Measurements from ENCODE around the gene CLECL1. TPM values are rescaled to one million over a fixed set of nuclear protein-coding genes. Genes with fewer than 3 reads are reported as not detected.

Gene CLECL1
- total and polyA plus RNA-seq, 10 donors: 6.3 to 103 (median 14.5) TPM

DNA sequence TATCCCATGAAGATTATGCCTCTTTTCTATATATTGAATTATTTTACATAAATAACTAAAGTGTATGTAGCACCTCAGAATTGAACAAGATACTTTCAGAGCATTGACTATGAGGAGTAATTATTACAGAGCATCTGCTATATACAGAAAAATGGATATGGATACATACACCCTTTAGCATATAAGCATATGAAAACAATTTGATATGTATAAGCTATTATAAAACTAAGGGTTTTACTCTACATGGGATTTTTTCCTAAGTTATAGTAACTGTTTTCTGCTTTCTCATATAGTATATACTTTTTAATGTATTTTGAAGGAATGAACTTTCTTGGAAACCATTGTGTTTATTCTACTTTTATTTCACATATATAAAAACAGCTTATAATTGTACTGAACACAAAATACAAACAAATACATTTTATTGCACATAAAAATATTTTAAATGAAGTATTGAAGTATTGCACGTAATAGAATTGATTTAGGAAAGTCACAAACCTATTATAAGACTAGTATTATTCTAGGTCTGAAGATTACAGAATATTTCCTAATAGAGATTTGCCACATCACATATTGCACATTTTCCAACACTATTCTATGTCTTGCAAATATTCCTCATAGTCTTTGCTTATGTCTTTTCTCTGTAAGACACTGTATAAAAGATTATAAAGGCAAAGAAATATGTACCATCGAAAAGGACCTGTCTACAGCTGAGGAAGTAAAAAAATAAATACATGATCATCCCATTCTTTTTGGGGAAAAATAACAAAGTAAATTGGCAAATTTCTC is 19.4 kb upstream of the CLECL1 start:
- Histone ChIP-seq H3K36me3 (peaks cover 0 to 53% (median 23%) of the 10 kb centered on the region in 6 donors), H3K4me3 (no peak overlapping the region), H3K27ac (peak overlapping the region in 3 of 8 donors; percentile 6 to 61 (median 59)), H3K4me1 (peaks cover 9 to 90% (median 53%) of the 10 kb centered on the region in 6 donors), H3K27me3 (replicated peaks in 1 of 7) (no peaks in the 10 kb centered on the region), H3K9me3 (no peaks in the 10 kb centered on the region)
- 75 to 92% (median 90%) methylated on average over 2 of the region's 2 CpGs for WGBS, 5 donors
- intact Hi-C loops (cut with DNase I; ENCODE audit: low total_unique reads): loop anchor here (5.0 kb wide), 1 partner anchor 45 kb away; no protein-coding TSS in a partner anchor
- no peak for DNase-seq
- no peak for TF ChIP-seq POLR2AphosphoS5 (IDR thresholded peaks at IDR 0.05)
- TF ChIP-seq, protein P1, sequence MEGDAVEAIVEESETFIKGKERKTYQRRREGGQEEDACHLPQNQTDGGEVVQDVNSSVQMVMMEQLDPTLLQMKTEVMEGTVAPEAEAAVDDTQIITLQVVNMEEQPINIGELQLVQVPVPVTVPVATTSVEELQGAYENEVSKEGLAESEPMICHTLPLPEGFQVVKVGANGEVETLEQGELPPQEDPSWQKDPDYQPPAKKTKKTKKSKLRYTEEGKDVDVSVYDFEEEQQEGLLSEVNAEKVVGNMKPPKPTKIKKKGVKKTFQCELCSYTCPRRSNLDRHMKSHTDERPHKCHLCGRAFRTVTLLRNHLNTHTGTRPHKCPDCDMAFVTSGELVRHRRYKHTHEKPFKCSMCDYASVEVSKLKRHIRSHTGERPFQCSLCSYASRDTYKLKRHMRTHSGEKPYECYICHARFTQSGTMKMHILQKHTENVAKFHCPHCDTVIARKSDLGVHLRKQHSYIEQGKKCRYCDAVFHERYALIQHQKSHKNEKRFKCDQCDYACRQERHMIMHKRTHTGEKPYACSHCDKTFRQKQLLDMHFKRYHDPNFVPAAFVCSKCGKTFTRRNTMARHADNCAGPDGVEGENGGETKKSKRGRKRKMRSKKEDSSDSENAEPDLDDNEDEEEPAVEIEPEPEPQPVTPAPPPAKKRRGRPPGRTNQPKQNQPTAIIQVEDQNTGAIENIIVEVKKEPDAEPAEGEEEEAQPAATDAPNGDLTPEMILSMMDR (IDR thresholded peaks at IDR 0.05 in 8 of 11, conservative IDR thresholded peaks at IDR 0.05 in 3 of 11): no peak
- no peak for TF ChIP-seq POLR2A (IDR thresholded peaks at IDR 0.05)

DNA sequence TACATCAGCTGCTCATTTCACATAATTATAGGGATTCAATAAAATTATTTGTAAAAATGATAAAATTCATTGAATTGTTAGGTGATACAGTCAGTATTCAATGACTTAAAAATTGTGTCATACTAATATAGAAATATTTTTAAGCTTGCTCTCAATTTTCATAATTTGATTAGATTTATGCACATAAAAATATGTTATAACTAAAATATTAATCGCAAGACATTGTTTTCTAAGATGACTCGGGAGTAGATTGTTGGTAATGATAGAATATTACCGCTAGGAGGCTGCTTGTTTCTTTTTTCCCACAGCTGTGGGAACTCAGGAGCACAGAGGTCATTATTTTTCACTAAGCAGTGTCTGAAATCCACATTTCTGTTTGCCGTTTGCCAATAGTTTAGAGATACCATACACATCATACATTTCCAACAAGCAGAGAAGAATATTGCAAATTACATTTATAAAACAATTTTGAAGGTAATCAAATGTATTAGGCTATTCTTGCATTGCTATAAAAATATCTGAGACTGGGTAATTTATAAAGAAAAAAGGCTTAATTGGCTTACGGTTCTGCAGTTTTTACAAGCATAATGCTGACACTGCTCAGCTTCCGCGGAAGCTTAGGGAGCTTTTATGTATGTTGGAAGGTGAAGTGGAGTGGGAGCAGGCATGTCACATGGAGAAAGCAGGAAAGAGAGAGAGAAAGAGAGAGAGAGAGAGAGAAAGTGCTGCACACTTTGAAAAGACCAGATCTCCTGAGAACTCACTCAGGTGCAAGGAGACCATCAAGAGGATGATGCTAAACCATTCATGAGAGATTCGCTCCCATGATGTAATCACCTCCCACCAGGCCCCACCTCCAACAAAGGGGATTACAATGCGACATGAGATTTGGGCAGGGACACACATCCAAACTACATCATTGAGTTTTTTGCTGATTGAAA is 18.6 kb upstream of the CLECL1 start:
- intact Hi-C loops (cut with DNase I; ENCODE audit: low total_unique reads): loop anchor here (2.0 to 5.0 kb wide), 2 partner anchors 46 to 175 kb away; no protein-coding TSS in a partner anchor
- peaks cover 9 to 82% (median 44%) of the 10 kb centered on the region in 6 donors for H3K4me1 ChIP-seq
- H3K4me3 ChIP-seq: peak overlapping the region in 4 of 8 donors; percentile 1 to 36 (median 5)
- peak overlapping the region in 6 of 8 donors; percentile 6 to 61 (median 44) for H3K27ac ChIP-seq
- no peaks in the 10 kb centered on the region for H3K27me3 ChIP-seq (replicated peaks in 1 of 7)
- H3K9me3 ChIP-seq: no peaks in the 10 kb centered on the region
- 45 to 53% (median 47%) methylated on average over 9 of the region's 9 CpGs for WGBS, 5 donors
- DNase-seq: no peak
- TF ChIP-seq POLR2A (IDR thresholded peaks at IDR 0.05) (no peak), POLR2AphosphoS5 (IDR thresholded peaks at IDR 0.05) (peak in 1 of 3 donors; percentile 80)
- TF ChIP-seq, protein P1 (IDR thresholded peaks at IDR 0.05 in 8 of 11, conservative IDR thresholded peaks at IDR 0.05 in 3 of 11): peak in 5 of 11 experiments; percentile 19 to 52 (median 41)
- peaks cover 0 to 50% (median 21%) of the 10 kb centered on the region in 6 donors for H3K36me3 ChIP-seq

DNA sequence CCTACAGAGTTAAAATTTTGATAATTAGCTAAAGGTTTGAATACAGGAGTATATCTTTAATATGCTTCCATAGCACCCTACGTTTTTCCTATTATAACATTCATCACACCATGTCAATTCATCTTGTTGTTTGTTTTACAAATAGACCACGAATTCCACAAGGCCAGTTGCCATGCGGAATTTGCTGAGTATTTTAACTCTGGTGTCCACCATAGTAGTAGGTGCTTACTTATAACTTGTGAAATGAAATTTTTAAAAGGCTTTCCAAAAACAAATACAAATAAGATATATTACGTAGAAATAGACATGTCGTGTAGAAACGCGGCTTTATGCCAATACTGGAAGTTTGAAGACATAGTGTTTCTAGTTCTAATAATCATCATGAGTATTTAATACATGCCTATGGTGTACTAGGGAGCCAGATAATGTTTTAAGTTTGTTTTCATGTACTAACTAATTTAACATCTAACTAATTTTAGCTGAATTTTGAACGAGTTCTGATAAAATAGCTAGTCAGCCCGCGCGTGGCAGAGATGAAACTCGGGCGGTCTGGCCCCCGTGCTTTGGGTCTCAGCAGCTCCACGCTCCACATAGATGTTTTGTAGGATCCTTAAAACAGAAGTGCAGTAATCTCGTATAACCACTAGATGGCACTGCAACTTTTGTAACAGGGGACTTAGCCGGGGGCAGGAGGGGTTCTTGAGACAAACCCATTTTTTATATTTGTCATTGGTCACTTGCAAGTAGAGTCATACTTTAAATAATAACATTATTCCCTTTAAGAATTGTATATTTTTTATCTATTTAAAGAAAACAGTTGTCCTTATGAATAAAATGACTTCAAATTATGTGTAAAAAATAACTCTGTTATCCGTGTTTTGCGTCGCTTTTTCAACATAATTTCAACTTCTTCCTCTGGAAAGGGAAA is 17.6 kb upstream of the CLECL1 start:
- peak overlapping the region in 4 of 8 donors; percentile 1 to 36 (median 5) for H3K4me3 ChIP-seq
- 15 to 20% (median 18%) methylated on average over 20 of the region's 20 CpGs for WGBS, 5 donors
- H3K9me3 ChIP-seq: no peaks in the 10 kb centered on the region
- H3K27me3 ChIP-seq (replicated peaks in 1 of 7): no peaks in the 10 kb centered on the region
- TF ChIP-seq, protein P1 (IDR thresholded peaks at IDR 0.05 in 8 of 11, conservative IDR thresholded peaks at IDR 0.05 in 3 of 11): peak; percentile 62 to 87 (median 82)
- TF ChIP-seq POLR2AphosphoS5 (IDR thresholded peaks at IDR 0.05): peak in 2 of 3 donors; percentile 24 to 70
- no peak for TF ChIP-seq POLR2A (IDR thresholded peaks at IDR 0.05)
- peaks cover 0 to 41% (median 17%) of the 10 kb centered on the region in 6 donors for H3K36me3 ChIP-seq
- peak overlapping the region in 6 of 8 donors; percentile 6 to 61 (median 44) for H3K27ac ChIP-seq
- DNase-seq: peak; percentile 81
- peaks cover 9 to 72% (median 36%) of the 10 kb centered on the region in 6 donors for H3K4me1 ChIP-seq
- intact Hi-C loops (cut with DNase I; ENCODE audit: low total_unique reads): loop anchor here (2.0 to 5.0 kb wide), 2 partner anchors 47 to 176 kb away; no protein-coding TSS in a partner anchor
